ENCODE data around the gene NSL1. TPM values are rescaled to one million over a fixed set of nuclear protein-coding genes. Genes with fewer than 3 reads are reported as not detected.
"Not testable (repeated sequence)": the region's sequence is repeated elsewhere in the genome, so short reads cannot be mapped to it uniquely, and the experiment has no call there.

NSL1 gene
- total RNA-seq, 2 donors from 2014 or later, result 29.1 to 33.4 TPM

DNA sequence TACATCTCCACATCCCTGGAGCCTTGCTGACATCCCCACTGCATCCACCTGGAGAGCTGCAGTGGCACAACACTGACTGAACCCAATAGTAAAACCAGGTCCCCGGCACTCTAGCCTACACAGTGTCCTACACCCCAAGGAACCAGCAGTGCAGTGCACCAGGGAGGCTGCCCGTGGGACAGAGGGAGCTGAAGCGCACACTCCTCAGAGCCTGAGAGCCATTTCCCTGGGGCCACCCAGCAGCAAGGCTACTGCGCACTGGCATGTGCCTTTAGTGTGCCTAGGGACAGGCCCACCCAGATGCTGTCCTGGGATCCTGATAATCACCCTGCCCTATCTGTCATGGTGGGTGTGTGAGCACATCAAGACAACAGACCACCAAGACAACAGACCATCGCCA, 31.9 kb downstream of the NSL1 start:
- no peak for DNase-seq (ENCODE audit: low spot score)
- intact Hi-C loops (cut with DNase I), result loop anchor here in 1 of 2 donors (5.0 to 10.0 kb wide), 2 partner anchors 547 to 1175 kb away; no protein-coding TSS in a partner anchor

DNA sequence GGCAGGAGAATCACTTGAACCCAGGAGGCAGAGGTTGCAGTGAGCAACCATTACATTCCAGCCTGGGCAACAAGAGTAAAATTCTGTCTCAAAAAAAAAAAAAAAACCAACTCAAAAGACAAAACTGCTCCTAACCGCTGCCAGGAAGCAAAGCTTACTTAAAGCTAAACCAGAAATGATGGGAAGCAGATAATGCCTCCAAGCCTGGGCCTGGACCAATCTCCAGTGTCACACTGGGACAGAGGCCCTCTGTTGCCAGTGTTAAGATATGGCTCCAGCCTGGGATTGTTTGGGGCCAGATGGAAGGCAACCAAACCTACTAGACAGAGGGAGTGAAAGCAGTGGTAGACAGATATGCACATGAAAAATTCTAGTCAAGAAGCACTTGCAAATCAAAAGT, 36.9 kb downstream of the NSL1 start:
- intact Hi-C loops (cut with DNase I), result loop anchor here in 1 of 2 donors (5.0 kb wide), 1 partner anchor 542 kb away; no protein-coding TSS in a partner anchor
- no peak for DNase-seq (ENCODE audit: low spot score)

DNA sequence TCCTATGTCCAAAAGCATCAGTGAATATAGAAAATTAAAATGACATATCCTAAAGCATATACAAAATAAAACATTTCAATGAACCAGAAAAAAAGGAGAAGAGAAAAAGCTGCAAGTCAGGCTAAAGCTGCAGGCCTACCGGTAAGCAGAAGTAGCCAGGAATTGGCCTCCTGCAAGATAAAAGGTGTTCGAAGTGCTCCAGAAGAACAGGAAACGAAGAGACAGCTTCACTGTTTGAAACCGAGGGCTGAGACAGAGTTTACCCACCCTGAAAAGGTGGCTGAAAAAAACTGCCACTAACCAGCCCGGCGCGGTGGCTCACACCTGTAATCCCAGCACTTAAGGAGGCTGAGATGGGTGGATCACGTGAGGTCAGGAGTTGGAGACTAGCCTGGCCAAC, 37.4 kb downstream of the NSL1 start:
- no peak for DNase-seq (ENCODE audit: low spot score)
- intact Hi-C loops (cut with DNase I), result no loop called here

DNA sequence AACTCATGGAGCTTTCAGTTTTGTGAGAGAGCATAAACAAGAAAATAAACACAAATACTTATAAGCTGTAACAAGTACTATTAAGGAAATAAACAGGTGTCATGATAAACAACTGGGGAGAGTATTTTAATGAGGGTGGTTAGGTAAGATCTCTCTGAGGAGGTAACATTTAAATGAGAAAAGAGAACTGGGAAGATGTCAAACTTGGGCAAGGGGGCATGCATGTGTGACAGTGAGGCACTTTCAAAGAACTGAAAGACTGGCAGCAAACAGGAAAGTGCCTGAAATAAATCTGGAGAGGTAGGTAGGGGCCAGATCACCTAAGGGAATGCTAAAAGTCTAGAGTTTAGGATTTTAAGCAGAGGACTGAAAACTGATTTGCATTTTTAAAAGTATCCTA, 37.8 kb downstream of the NSL1 start:
- intact Hi-C loops (cut with DNase I), result no loop called here
- no peak for DNase-seq (ENCODE audit: low spot score)

DNA sequence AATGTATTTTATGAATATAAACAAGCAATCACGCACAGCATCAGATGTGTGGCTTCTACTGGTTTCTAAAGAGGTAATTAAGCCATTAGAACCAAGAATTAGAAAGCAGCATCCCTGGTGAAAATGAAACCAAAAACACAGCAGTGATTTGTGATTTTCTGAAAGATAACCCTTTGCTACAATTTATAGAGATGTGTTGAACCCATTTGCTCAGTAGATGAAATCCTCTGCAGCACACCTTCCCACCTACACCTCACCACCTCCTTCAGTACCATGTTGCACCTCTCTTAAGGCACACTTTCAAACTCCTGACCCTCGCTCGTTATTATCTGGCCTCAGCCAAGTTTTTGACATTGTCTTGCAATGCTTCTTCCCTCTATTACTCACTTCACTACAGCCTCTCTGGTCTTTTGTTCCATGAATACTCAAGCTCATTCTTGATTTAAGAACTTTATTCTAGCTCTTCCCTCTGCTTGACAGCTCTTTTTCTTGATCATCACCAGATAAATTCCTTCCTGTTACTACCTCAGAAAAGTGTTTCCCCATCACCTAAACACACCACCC, 38.6 kb downstream of the NSL1 start:
- DNase-seq (ENCODE audit: low spot score), result no peak
- intact Hi-C loops (cut with DNase I), result no loop called here

DNA sequence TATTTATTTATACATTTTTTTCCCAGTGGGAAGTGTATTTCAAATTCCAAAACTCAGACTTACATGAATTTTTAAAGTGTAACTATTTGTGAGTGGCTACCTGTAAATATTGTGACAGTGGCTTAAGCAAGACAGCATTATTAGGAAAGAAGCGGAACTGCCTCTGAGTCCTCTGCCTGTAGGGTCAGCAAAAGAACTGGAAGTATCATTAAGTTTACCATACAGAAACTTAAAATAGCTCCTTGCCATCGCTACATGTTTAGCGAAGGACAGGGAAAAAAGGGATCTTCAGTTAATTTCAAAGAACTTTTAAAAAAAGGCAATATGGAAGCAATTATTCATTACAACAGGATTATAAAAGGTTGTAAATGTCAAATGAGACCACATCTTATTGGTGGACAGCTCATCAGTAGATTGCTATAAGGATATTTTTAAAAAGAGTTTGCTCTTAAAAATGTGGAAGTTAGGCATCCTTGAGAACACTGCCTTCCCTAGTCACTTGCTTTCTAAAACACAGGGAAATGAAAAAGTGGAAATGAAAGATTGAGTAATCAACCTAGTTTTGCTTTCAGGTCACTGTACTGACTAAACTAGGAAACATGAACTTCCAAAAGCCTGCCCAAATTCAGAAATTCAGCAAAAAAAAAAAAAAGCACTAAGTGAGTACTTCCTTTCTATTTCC, 39.2 kb downstream of the NSL1 start:
- intact Hi-C loops (cut with DNase I), result no loop called here
- no peak for DNase-seq (ENCODE audit: low spot score)

DNA sequence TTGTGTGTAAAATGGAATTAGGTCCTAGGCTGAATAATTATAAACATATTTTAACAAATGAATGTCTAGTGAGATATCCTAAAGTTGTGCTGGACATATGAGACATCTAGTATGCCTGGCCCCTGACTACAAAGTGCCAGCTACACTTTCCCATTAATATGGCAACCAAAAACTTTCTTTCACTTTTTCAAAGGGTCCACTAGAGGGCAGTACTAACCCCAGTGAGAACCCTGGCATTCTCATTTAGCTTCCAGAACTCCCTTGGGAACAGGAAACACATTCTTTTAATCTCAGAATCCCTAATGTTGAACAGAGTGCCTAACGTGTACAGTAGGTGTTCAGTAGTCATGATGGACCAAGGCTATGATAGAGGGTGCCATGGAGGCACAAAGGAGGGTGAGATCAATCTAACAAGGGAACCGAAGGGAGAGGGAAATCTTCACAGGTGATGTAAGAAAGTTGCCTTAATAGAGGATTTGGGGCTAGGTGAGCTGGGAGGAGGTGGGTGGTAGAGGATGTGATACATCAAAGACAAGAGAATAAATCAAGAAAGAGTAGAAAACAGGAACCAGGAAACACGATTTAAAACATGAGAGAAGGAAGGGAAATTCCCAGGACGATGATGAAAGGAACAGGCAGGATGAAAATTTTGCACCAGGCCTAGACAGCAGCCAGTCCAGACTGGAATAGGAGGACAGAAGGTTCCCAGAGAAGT, 41.6 kb downstream of the NSL1 start:
- no peak for DNase-seq (ENCODE audit: low spot score)
- intact Hi-C loops (cut with DNase I), result loop anchor here in 1 of 2 donors (5.0 kb wide), 1 partner anchor 1597 kb away; no protein-coding TSS in a partner anchor

DNA sequence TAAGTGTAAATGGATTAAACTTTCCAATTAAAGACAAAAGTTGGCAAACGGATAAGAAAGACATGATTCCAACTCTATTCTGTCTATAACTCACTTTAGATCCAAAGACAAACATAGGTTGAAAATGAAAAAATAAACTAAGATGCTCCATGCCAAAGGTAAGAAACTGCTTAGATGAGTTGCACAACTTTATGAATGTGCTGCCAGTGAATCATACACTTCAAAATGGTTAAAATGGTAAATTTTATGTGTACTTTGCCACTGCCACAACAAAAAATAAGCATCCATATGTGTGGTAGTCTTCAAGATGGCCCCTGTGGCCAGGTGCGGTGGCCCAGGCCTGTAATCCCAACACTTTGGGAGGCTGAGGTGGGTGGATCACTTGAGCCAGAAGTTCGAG, 45.0 kb downstream of the NSL1 start:
- DNase-seq (ENCODE audit: low spot score), result no peak
- intact Hi-C loops (cut with DNase I), result loop anchor here in 1 of 2 donors (5.0 kb wide), 1 partner anchor 1601 kb away; no protein-coding TSS in a partner anchor

DNA sequence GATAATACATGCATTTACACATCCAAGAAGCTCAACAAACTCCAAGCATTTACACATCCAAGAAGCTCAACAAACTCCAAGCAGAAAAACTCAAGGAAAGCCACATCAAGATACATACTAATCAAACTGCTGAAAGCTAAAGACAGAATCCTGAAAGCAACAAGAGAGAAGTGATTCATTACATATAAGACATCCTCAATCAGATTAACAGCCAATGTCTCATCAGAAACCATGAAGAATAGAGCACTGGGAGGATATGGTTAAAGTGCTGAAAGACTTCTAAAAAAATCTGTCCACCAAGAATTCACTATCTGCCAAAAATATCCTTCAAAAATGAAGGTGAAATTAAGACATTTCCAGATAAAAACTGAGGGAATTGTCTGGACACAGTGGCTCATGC, 46.3 kb downstream of the NSL1 start:
- intact Hi-C loops (cut with DNase I), result loop anchor here in 1 of 2 donors (5.0 kb wide), 1 partner anchor 1602 kb away; no protein-coding TSS in a partner anchor
- DNase-seq (ENCODE audit: low spot score), result no peak

DNA sequence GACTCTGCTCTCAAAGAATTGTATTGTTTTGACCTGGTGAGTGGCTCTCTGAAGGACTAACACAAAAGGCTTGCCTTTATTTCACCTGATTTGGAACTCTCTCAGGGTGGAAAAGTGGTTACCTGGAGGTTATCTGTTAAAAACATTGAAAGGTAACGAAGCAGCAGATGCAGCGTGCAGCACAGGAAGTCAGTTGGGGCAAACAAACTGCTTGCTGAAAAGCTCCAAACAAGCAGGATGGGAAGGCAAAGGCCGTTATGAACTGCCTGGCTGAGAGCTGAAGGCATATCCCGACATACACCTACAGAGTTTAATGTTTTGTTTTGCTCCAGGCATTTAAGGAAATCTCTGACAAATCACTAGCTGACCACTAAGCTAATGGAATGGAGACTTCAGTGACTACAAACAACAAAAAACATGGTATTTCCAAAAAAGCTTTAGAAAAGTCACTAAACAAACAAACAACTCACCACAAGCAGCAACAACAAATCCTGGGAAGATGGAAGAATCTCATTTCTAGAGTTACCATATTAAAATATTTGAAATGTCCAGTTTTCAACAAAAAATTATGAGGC, 47.6 kb downstream of the NSL1 start:
- intact Hi-C loops (cut with DNase I), result no loop called here
- no peak for DNase-seq (ENCODE audit: low spot score)

DNA sequence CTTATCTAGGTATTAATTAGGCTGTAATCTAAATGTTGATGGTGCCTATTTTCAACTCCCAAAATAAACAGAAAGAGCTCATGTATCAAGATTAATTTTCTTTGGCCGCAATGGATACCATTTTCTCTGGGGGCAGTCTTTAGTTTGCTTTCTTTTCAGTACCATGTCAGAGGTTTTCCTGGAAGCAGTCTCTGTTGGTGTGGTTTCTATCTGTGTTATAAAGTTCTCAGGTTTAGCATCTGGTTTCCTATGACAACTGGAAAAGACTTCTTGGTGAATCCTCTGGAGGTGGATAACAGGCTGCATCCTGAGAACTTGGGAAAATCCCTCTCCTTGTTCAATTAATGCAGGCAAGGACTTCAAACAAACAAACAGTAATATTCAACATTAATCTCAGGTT, 53.2 kb downstream of the NSL1 start:
- DNase-seq (ENCODE audit: low spot score), result no peak
- intact Hi-C loops (cut with DNase I), result no loop called here

DNA sequence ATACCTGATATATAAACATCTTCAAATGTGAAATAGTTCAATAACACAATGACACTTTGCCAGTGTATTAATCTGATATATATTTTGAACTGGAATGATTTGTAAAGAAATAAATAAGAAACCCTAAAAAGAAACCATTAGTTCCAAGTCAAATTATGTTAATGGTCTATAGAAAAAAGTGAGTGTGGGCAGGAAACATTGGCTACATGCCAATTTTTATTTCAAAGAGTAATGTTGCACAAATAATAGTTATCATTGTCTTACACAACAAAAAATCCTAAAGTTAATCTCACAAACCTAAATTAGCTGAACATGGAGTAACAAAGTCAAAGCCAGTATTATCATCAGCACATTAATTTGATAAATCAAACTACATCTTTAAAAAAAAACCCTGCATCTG, 54.0 kb downstream of the NSL1 start:
- no peak for DNase-seq (ENCODE audit: low spot score)
- intact Hi-C loops (cut with DNase I), result no loop called here

DNA sequence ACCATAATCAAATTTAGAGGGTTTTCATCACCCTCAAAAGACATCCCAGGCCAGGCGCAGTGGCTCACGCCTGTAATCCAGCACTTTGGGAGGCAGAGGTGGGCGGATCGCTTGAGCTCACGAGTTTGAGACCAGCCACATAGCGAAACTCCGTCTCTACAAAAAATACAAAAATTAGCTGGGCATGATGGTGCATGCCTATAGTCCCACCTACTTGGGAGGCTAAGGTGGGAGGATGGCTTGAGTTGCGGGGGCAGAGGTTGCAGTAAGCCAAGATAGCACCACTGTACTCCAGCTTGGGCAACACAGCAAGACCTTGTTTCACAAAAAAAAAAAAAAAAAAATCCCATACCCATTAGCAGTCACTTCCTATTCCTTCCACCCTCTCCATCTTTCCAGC, 58.5 kb downstream of the NSL1 start:
- DNase-seq (ENCODE audit: low spot score), result no peak
- intact Hi-C loops (cut with DNase I), result no loop called here

DNA sequence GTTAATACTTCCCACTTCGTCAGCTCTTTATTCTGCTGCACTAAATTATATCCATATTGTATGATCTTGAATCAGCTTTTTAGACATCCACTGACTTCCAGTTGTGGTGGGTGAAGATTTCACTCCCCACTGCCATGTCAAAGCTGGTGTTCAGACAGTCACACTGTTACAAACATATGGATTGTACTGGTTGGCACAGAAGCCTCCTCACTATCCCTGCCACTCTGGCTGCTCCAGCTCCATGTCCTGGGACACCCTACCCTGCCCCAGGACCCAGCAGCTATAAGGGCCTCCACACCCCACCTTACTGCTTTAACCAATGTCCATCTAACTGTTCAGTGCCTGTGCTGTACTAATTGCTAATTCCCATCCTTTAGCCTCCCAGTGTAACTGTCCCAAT, 59.9 kb downstream of the NSL1 start:
- DNase-seq (ENCODE audit: low spot score), result no peak
- intact Hi-C loops (cut with DNase I), result no loop called here

DNA sequence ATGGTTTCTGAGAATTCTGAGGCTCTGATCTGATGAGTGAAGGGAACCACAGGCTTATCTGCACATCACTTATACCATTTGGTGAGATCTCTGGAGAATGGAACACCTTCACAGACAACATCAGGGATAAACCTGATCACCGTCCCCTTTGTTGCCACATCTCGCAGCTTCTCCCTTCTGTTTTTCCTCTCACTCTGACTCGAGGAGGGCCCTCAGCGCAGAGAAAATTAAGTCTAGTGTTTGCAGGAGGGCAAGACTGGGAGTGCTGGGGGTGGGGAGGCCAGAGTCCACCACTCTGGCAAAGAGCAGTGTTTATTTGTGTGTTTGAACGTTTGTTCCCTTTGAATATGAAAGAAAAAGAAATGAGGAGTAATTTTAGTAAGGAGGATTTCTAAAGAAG, 63.0 kb downstream of the NSL1 start:
- DNase-seq (ENCODE audit: low spot score), result no peak
- intact Hi-C loops (cut with DNase I), result no loop called here

DNA sequence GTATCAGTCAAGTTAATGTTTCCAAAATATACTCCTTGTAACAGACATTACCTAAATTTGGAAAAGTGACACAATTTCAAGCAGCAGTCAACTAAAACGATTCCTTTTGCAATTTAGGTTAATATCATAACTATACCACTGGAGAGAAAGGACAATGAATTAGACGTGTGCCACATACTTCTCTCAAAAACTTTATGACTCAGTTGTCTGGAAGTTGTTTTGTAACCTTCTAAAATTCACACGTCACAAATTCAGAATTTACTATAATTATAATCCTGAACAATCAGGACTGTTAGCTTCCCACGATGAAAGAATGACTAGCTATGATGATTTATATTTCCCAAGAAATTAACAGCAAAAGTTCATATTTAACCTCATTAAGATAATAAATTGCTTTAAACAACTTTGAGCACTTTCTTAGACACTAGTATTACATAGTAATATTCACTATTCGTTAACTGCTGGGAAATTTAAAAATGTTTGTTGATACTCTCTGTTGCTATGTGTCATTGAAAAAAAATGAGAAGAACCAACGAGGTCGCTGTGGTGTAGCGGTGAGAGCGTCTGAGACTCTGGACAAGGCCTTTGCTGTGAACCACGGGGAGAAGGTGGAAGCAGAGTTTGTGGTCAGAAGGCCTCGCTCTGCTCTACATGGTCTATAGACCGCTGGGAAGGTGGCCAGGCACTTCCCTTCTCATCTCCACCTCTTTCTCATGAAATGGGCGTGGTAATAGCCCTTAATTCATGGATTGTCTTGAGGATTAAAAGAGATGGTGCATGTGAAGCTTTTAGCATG, 64.0 kb downstream of the NSL1 start:
- peak; percentile 85 for DNase-seq (ENCODE audit: low spot score)
- intact Hi-C loops (cut with DNase I), result no loop called here

DNA sequence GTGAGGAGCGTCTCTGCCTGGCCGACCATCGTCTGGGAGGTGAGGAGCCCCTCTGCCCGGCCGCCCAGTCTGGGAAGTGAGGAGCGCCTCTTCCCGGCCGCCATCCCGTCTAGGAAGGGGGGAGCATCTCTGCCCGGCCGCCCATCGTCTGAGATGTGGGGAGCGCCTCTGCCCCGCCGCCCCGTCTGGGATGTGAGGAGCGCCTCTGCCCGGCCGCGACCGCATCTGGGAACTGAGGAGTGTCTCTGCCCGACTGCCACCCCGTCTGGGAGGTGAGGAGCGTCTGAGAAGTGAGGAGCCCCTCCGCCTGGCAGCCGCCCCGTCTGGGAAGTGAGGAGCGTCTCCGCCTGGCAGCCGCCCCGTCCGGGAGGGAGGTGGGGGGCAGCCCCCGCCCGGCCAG, 66.9 kb downstream of the NSL1 start:
- intact Hi-C loops (cut with DNase I); DNase-seq (ENCODE audit: low spot score): not testable (repeated sequence)

DNA sequence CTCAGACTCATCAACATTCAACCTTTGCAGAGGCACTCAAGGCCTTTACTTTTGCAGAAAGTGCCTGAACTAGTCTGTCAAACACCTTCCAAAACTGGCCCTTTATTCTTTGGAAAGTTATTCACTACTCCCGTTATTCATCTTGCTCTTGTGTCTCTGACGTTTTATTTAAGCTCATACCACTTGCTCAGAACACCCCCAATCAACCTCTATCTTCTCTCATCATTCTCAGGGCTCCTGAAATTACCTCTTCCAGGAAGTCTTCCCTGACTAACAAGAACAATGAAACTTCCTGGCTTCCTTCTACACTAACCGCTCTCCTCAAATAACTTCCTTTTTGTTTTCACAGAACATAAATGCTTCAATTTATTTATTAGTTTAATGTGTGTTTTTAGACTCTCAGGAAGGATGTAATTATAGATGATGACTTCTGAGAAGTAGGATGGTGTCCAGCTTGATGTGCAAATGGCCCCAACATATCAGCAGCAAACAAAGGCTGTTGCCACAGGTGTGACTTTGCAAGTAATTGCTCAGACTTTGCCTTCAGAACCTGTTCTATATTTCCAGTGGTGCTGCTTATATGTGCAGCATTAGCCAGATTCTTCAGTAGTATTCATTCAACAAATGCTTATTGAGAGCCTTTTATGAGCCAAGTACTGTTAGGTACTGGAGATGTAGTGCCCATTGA, 69.2 kb downstream of the NSL1 start:
- intact Hi-C loops (cut with DNase I), result no loop called here
- no peak for DNase-seq (ENCODE audit: low spot score)
